Gastrocnemius medialis (tissue), 4 donors: ENCODE data around the gene LYPD1.

Experiments used
- POLR2A ChIP-seq, 2 donors: fragments of 450-650 bp; IDR thresholded peaks; one replicate each; pipeline ENCODE4 v1.6.1; 2017; ENCODE audit warnings: antibody characterized with exemption in 2 of 2, mild to moderate bottlenecking in 2 of 2, moderate library complexity in 2 of 2
- TF ChIP-seq, protein P1 (sequence below), 5 experiments: fragments of 450-650 bp in 3 of 5; fragments of 200-600 bp in 2 of 5; sonication (generic) in 2 of 5; IDR thresholded peaks in 4 of 5; conservative IDR thresholded peaks in 1 of 5; 1 replicate in 4 of 5; 2 replicates in 1 of 5; pipeline ENCODE4 v1.5.1; 2016 to 2019; ENCODE audit warnings: antibody characterized with exemption in 5 of 5, mild to moderate bottlenecking in 3 of 5, moderate library complexity in 3 of 5

GRCh38 chr2:132604561-132604960 is 65.4 kb downstream of the LYPD1 start:
- TF ChIP-seq, protein P1, sequence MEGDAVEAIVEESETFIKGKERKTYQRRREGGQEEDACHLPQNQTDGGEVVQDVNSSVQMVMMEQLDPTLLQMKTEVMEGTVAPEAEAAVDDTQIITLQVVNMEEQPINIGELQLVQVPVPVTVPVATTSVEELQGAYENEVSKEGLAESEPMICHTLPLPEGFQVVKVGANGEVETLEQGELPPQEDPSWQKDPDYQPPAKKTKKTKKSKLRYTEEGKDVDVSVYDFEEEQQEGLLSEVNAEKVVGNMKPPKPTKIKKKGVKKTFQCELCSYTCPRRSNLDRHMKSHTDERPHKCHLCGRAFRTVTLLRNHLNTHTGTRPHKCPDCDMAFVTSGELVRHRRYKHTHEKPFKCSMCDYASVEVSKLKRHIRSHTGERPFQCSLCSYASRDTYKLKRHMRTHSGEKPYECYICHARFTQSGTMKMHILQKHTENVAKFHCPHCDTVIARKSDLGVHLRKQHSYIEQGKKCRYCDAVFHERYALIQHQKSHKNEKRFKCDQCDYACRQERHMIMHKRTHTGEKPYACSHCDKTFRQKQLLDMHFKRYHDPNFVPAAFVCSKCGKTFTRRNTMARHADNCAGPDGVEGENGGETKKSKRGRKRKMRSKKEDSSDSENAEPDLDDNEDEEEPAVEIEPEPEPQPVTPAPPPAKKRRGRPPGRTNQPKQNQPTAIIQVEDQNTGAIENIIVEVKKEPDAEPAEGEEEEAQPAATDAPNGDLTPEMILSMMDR (IDR thresholded peaks at IDR 0.05 in 4 of 5, conservative IDR thresholded peaks at IDR 0.05 in 1 of 5) = no peak
- TF ChIP-seq POLR2A (IDR thresholded peaks at IDR 0.05) = no peak
